ENCODE results near the gene IRAG1.

The IRAG1 gene

DNA sequence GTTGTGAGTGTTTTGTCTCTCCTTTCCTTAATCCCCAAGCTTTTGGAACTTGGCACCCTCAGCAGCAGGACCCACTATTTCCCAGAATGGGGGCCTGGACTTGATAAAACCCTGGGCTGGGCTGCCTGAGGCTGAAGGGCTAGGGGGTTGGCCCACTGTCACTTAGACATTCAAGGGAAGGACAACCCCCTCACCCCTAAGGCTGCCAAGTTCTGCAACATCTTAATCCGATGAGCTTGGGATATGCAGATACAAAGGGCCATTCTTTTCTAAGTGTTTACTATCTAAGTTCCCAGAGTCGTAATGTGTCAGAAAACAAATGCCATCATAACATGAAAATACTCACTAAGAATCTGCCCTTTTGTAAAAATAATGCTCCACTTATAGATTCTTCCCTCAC, 42.9 kb downstream of the IRAG1 start:
- in situ Hi-C loops (cut with MboI; ENCODE audit: low sequenced_read_pairs): no loop called here

DNA sequence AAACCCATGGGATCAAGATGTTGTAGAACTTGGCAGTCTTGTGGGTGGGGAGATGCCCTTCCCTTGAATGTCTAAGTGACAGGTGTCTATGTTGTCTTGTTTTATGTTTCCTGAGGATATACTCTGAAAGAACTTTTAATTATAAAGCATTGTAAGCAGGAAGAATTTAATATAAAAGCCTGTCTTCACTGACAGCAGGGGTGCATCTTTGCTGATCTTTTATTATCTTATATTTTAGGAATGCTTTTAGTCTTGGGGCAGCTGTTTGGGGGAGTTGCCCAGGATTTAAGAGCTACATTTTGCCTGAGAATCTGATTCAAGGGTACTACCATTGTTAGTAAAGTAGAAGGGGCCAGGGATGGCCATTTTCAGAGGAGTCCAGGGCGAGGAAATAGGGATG, 43.4 kb downstream of the IRAG1 start:
- in situ Hi-C loops (cut with MboI; ENCODE audit: low sequenced_read_pairs): no loop called here

DNA sequence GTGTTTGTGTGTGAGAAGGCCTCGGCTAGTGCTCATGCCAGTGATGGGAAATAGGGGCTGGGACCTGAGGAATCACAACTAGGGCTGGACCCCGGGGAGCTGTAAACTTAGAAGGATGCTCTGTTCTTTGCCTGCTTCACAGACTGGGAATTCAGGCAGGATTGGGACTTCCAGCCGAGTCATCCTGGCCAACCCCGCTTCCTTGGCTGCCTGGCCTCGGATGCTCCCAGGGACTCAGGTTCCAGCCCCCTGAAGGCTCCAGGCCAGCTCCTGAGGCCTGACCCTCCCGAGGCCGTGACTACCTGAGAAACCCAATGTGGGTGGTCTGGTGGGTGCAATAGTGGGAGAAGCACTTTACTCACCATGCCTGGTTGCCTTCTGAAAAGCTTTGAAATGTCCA, 44.7 kb downstream of the IRAG1 start:
- in situ Hi-C loops (cut with MboI; ENCODE audit: low sequenced_read_pairs): no loop called here

DNA sequence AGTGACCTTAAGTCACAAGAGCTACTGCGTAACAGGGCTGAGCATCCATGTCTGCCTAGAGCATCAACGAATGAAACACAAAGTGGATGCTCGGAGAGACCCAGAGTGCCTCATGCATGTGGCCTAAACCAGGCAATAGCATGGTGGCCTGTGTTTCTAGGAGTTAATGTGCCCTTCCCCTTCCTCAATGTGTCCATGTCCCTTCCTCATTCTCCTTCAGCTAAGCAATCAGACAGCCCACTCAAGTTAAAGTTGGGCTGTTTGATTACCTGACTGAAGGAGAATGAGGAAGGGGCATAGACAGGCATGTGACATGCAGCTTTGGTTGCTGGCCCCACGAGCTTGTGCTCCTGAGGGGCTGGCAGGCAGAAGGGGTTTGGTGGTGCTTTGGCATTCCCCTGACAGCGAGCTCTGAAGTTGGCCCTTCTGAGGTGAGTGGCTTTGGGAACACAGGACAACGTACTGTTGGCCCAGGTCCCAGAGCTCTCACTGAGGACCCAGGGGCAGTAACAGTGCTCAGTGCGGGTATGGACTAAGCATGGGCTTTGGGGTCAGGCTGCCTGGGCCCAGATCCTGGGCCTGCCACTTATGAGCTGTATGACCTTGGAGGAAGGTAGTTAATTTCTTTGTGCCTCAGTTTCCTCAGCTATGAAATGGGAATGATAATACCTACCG, 46.7 kb downstream of the IRAG1 start:
- in situ Hi-C loops (cut with MboI; ENCODE audit: low sequenced_read_pairs): no loop called here

DNA sequence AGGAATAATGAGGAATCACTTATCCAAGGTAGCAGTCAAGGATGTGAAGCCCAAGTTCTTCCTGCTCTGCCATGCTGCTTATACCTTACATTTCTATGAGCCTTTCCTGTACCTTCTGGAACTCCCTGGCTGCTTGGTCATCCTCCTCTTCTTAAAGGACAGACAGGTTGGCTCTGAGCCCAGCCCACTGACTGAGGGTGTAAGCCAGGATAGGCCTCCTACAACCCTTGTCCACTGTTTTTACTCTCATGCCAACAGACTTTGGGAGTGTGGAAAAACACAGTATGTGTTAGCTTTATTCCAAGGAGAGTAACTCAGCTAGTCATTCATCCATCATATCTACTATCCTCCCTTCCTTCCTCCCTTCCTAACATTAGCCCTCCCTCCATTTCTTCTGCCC, 47.5 kb downstream of the IRAG1 start:
- in situ Hi-C loops (cut with MboI; ENCODE audit: low sequenced_read_pairs): no loop called here

GRCh38 chr11:10645212-10645795, 48.3 kb downstream of the IRAG1 start:
- in situ Hi-C loops (cut with MboI; ENCODE audit: low sequenced_read_pairs): no loop called here

Data from HL-60/S4 treated with retinoic acid at 250 ng/mL for 4 days and 3 days (cell line).